IPS-15b (cell line): ENCODE results near the gene CCDC88C.

Source experiments
- H3K27me3 ChIP-seq: one replicate; pipeline ENCODE4 v1.6.1; 2013; ENCODE audit warnings: low read length; ENCODE audit not compliant: control insufficient read depth, insufficient read depth
- H3K36me3 ChIP-seq: one replicate; pipeline ENCODE4 v1.6.1; 2013; ENCODE audit warnings: low read length; ENCODE audit not compliant: control insufficient read depth, insufficient read depth
- H3K4me1 ChIP-seq: one replicate; pipeline ENCODE4 v1.6.1; 2013; ENCODE audit warnings: mild to moderate bottlenecking, low read length; ENCODE audit not compliant: control insufficient read depth, insufficient read depth
- H3K4me3 ChIP-seq: one replicate; pipeline ENCODE4 v1.5.1; 2013; ENCODE audit warnings: low read depth, low read length
- H3K9ac ChIP-seq: one replicate; pipeline ENCODE4 v1.6.1; 2013; ENCODE audit warnings: low read depth, mild to moderate bottlenecking, low read length
- H3K9me3 ChIP-seq: one replicate; pipeline ENCODE4 v1.6.1; 2013; ENCODE audit warnings: mild to moderate bottlenecking, low read length; ENCODE audit not compliant: control insufficient read depth, insufficient read depth

Gene CCDC88C

GRCh38 chr14:91342206-91342760, 75.3 kb downstream of the CCDC88C start:
- no peak overlapping the region for H3K9ac ChIP-seq
- H3K4me1 ChIP-seq = no peaks in the 10 kb centered on the region
- H3K36me3 ChIP-seq = peaks cover 19% of the 10 kb centered on the region

GRCh38 chr14:91341751-91342154, 75.9 kb downstream of the CCDC88C start:
- no peak overlapping the region for H3K4me3 ChIP-seq
- H3K9me3 ChIP-seq = no peaks in the 10 kb centered on the region
- no peaks in the 10 kb centered on the region for H3K4me1 ChIP-seq
- no peak overlapping the region for H3K9ac ChIP-seq
- H3K36me3 ChIP-seq = peaks cover 19% of the 10 kb centered on the region
- no peaks in the 10 kb centered on the region for H3K27me3 ChIP-seq

More at GRCh38 chr14:91342206-91342760, 75.3 kb downstream of the CCDC88C start:
- Histone ChIP-seq H3K9me3 (no peaks in the 10 kb centered on the region), H3K27me3 (no peaks in the 10 kb centered on the region), H3K4me3 (no peak overlapping the region)

GRCh38 chr14:91341334-91341733, 76.3 kb downstream of the CCDC88C start:
- H3K27me3 ChIP-seq = no peaks in the 10 kb centered on the region
- no peak overlapping the region for H3K4me3 ChIP-seq
- H3K9me3 ChIP-seq = no peaks in the 10 kb centered on the region
- H3K36me3 ChIP-seq = peaks cover 22% of the 10 kb centered on the region
- H3K9ac ChIP-seq = no peak overlapping the region
- H3K4me1 ChIP-seq = no peaks in the 10 kb centered on the region

DNA sequence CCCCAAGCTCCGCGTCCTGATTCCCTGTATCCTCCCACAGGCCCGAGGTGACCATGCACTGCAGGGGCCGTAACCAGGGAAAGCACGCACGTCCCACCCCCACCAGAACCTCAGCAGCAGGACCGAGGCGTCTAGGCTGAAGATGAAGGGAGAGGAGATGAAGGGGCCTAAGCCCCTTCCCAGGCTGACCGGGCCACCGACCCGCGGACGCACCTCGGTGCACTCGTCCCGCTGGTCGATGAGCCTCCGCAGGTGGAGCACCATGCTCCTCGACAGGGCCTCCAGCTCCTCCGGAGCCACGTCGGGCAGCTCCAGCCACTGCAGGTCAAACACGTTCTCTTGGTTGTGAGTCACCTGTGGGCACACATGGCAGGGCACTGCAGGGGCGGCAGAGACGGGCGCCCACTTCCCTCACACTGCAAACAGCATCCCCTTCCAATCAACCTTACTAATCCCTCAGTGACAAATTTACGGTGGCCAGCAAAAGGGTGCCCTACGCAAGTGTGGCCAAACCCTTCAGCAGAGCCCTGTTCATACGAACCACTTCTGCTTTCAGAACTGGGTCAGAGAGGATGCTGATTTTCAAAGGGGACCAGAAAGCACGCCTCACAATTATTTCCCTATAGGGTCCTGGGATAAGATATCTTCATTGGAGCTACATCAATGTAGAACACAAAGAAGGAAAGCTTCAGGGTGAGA, 77.8 kb downstream of the CCDC88C start:
- Histone ChIP-seq H3K9me3 (no peaks in the 10 kb centered on the region), H3K36me3 (peaks cover 24% of the 10 kb centered on the region), H3K9ac (no peak overlapping the region), H3K27me3 (no peaks in the 10 kb centered on the region), H3K4me1 (no peaks in the 10 kb centered on the region), H3K4me3 (no peak overlapping the region)

DNA sequence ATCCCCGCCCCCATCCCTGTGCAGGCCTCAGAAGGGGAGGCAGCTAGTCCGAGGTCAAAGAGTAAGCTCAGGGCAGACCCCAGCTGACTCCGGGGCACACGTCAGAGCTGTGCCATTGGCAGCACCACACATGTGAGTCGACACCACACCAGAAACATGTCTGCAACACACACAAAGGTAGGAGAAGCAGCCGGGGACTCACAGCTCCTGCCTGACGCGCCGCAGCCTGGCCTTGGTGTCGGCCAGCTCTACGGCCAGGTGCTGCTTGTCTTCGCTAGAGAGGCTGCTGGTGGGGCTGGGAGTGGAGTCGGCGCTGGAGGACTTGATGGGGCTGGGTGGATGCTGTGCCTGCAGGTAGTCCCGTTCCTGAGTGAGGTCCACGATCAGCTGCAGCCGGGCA, 78.5 kb downstream of the CCDC88C start:
- H3K27me3 ChIP-seq = no peaks in the 10 kb centered on the region
- peaks cover 24% of the 10 kb centered on the region for H3K36me3 ChIP-seq
- no peak overlapping the region for H3K4me3 ChIP-seq
- H3K9me3 ChIP-seq = no peaks in the 10 kb centered on the region
- H3K9ac ChIP-seq = no peak overlapping the region
- no peaks in the 10 kb centered on the region for H3K4me1 ChIP-seq

GRCh38 chr14:91338379-91338778, 79.2 kb downstream of the CCDC88C start:
- no peaks in the 10 kb centered on the region for H3K27me3 ChIP-seq
- no peaks in the 10 kb centered on the region for H3K9me3 ChIP-seq
- no peaks in the 10 kb centered on the region for H3K4me1 ChIP-seq
- no peak overlapping the region for H3K4me3 ChIP-seq
- H3K36me3 ChIP-seq = peaks cover 24% of the 10 kb centered on the region
- no peak overlapping the region for H3K9ac ChIP-seq

DNA sequence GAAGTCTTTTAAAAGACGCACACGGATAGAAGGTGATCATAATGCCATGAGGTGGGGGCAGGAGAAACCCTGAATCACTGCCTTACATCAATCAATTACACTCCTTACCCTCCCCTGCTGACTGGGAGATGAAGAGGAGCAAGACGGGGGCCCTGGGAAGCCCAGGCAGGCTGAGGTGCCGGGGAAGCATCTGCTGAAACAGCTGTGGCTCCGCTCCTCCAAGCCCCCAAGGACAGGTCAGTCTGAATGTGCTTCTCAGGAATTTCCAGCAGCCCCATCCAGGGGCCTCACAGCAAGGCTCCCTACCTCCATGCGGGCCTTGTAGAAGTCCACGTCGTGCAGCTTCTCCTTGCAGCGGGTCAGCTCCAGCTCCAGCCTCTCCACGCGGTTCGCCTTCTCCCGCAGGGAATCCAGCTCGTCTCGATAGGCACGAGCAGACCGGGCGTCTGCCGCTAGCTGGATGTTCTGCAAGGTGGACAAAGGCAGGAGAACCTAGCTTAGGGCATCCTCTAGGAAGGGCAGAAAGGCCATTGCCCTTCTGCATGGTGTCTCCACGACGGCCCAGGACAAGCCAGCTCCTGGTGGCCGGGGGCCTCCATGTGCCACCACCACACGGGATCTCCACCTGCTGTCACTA, 79.8 kb downstream of the CCDC88C start:
- Histone ChIP-seq H3K9ac (no peak overlapping the region), H3K4me3 (no peak overlapping the region), H3K27me3 (no peaks in the 10 kb centered on the region), H3K9me3 (no peaks in the 10 kb centered on the region), H3K36me3 (peaks cover 24% of the 10 kb centered on the region), H3K4me1 (no peaks in the 10 kb centered on the region)

DNA sequence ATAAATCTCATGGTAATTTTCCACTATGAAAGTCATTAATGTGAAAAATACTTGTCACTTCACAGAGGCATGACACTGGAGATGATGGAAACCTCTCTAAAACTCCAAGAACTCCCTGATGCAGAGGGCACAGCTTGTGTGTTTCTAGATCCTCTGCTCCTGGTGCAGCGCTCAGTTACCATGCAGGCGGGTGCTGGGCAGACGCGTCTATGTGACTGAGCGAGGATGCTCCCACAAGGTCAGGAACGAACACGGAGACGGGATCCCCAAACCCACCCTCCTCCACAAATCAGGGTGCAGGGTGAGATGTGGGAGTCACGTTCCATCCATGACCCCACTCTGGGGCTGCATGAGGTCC, 81.5 kb downstream of the CCDC88C start:
- no peaks in the 10 kb centered on the region for H3K4me1 ChIP-seq
- H3K27me3 ChIP-seq = no peaks in the 10 kb centered on the region
- H3K9ac ChIP-seq = no peak overlapping the region
- H3K4me3 ChIP-seq = no peak overlapping the region
- no peaks in the 10 kb centered on the region for H3K9me3 ChIP-seq
- H3K36me3 ChIP-seq = peaks cover 24% of the 10 kb centered on the region

- H3K9me3 ChIP-seq = no peaks in the 10 kb centered on the region
- H3K36me3 ChIP-seq = peaks cover 24% of the 10 kb centered on the region
- no peaks in the 10 kb centered on the region for H3K4me1 ChIP-seq
Measured at GRCh38 chr14:91335191-91336092, 82.2 kb downstream of the CCDC88C start.

DNA sequence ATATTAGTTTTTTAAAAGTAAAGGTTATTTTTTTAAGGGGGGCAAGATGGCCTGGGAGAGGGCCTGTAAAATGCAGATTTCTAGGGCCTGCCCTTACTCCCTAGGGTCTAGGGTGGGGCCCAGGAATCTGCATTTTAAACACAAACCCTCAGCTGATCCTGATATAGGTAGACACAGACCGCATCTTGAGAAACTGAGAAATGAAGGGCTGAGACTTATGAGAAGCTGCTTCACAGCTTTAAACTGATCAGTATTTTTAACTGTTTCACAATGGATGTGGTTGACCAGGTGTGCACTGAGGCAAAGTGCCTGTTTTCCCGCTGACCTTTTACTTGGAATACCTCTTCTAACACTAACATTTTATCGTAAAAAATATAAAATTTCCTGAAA, 84.0 kb downstream of the CCDC88C start:
- Histone ChIP-seq H3K27me3 (no peaks in the 10 kb centered on the region), H3K4me1 (no peaks in the 10 kb centered on the region), H3K36me3 (peaks cover 16% of the 10 kb centered on the region), H3K9me3 (no peaks in the 10 kb centered on the region), H3K9ac (no peak overlapping the region), H3K4me3 (no peak overlapping the region)

More at GRCh38 chr14:91335191-91336092, 82.2 kb downstream of the CCDC88C start:
- H3K4me3 ChIP-seq = no peak overlapping the region
- H3K9ac ChIP-seq = no peak overlapping the region
- H3K27me3 ChIP-seq = no peaks in the 10 kb centered on the region

- Histone ChIP-seq H3K27me3 (no peaks in the 10 kb centered on the region), H3K9ac (no peak overlapping the region), H3K4me1 (no peaks in the 10 kb centered on the region), H3K4me3 (no peak overlapping the region), H3K36me3 (peaks cover 11% of the 10 kb centered on the region), H3K9me3 (no peaks in the 10 kb centered on the region)
Measured at GRCh38 chr14:91332986-91333649, 84.5 kb downstream of the CCDC88C start.
